GM18867 (cell line): ENCODE results near the gene SV2B.

ENCODE experiments used
- ATAC-seq: cut with Tn5 transposase; IDR thresholded peaks from one replicate; pipeline ENCODE4 v1.9.1; 2021; ENCODE audit warnings: mild to moderate bottlenecking, moderate library complexity; ENCODE audit not compliant: unreplicated experiment

SV2B gene

GRCh38 chr15:91135201-91136130 lies 35.4 kb downstream of the SV2B start:
- ATAC-seq, result peak; percentile 84

GRCh38 chr15:91136386-91136923 lies 36.4 kb downstream of the SV2B start:
- ATAC-seq, result no peak

GRCh38 chr15:91140601-91141000 lies 40.5 kb downstream of the SV2B start:
- no peak for ATAC-seq

- ATAC-seq, result no peak
Measured at GRCh38 chr15:91141097-91141496, 41.0 kb downstream of the SV2B start.

- no peak for ATAC-seq
Measured at GRCh38 chr15:91142106-91142744, 42.2 kb downstream of the SV2B start.

- no peak for ATAC-seq
Measured at GRCh38 chr15:91142946-91143345, 42.9 kb downstream of the SV2B start.

GRCh38 chr15:91146728-91147127 lies 46.7 kb downstream of the SV2B start:
- no peak for ATAC-seq

- no peak for ATAC-seq
Measured at GRCh38 chr15:91148243-91148642, 48.2 kb downstream of the SV2B start.

GRCh38 chr15:91150502-91151160 lies 50.6 kb downstream of the SV2B start:
- no peak for ATAC-seq

GRCh38 chr15:91151781-91152563 lies 51.9 kb downstream of the SV2B start:
- no peak for ATAC-seq

- no peak for ATAC-seq
Measured at GRCh38 chr15:91152896-91153581, 53.0 kb downstream of the SV2B start.

- no peak for ATAC-seq
Measured at GRCh38 chr15:91153954-91154353, 53.9 kb downstream of the SV2B start.

GRCh38 chr15:91156175-91156726 lies 56.2 kb downstream of the SV2B start:
- ATAC-seq, result no peak

GRCh38 chr15:91158415-91159394 lies 58.6 kb downstream of the SV2B start:
- ATAC-seq, result no peak

GRCh38 chr15:91165850-91166249 lies 65.8 kb downstream of the SV2B start:
- ATAC-seq, result no peak

GRCh38 chr15:91168457-91168856 lies 68.4 kb downstream of the SV2B start:
- no peak for ATAC-seq

GRCh38 chr15:91171334-91171733 lies 71.3 kb downstream of the SV2B start:
- ATAC-seq, result no peak

- ATAC-seq, result no peak
Measured at GRCh38 chr15:91182101-91182500, 82.0 kb downstream of the SV2B start.

GRCh38 chr15:91183596-91183995 lies 83.5 kb downstream of the SV2B start:
- no peak for ATAC-seq
